Measurements from ENCODE around the gene USF2.

The USF2 gene

DNA sequence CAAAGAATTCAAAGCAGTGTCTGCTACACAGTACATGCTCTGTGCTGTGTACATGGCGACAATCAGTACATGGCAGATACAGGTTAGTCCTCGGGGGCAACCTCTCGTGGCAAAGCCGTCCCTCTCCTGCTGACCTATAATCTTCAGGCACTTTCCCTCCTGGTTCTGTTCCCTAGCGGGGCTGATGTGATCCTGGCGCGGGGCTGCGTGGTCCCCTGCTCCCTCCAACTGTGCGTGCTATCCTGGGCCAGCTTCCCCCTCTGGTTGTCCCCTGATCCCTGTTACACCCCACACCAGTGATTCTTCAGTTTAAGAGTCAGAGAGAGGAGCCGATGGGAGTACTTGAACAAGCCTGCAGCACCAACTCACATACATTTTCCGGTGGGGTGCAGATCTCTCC is 35.3 kb downstream of the USF2 start:
- no peak for DNase-seq

DNA sequence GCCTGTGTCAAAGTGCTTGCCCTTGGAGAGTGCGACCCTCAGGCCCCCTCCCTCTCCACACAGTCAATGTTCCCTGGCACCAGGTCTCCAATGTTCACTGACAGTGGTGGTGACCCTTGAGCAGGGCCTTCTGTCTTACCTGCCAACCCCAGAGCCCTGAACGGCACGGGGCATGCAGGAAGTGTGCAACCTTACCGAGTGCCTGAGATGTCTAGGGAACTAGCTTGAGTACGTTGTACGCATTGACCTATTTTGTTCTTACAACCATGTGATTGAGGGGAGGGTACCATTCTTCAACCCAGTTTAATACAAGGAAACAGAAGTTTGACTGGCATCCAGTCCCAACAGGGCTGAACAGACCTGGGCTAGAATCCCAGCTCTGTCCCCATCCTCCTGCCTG is 36.4 kb downstream of the USF2 start:
- DNase-seq: no peak

DNA sequence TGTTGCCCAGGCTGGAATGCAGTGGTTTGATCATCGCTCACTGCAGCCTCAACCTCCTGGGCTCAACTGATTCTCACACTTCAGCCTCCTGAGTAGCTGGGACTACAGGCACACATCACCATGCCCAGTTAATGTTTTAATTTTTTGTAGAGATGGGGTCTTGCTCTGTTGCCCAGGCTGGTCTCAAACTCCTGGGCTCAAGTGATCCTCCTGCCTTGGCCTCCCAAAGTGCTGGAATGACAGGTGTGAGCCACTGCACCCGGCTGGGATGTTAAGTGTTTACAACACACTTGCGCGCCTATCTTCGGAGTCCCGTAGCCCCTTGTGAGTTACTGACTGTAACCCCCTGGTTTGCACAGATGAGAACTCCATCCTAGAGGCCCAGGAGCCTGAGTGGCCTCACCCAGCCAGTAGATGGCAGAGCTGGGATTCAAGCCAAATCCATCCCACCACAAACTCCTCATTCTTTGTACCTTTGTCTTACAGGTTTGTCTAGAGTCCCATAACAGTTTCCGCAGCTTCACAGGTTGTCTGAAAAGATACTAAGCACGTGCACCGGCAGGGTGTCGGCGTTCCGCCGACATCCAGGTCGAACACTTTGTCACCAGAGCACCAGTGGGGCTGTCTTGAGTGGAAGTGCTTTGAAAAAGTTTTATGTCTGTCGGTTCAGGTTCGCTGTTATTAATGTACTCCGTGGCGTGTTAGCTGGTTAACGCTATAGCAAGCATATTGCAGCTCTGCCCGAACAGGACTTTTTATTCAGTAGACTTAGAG is 37.9 kb downstream of the USF2 start:
- no peak for DNase-seq

- DNase-seq: no peak
Observed at GRCh38 chr19:35307931-35308330, 39.2 kb downstream of the USF2 start.

DNA sequence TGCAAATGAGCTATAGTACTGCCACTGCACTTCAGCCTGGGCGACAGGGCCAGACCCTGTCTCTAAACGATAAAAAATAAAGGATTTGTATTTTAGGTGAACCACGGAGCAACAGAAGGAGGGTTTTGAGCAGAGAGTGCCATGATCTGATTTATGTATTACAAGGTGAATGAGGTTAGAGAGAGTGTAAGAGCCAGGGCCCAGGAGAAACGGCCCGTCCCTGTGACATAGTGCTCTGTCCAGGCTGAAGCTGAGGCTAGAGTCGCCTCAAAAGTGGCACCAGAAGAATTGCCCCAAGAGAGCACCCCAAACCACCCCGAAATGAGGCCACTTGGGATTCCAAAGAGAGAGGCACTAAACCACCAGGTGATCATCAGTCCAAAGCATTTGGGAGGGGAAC is 40.1 kb downstream of the USF2 start:
- DNase-seq: no peak

DNA sequence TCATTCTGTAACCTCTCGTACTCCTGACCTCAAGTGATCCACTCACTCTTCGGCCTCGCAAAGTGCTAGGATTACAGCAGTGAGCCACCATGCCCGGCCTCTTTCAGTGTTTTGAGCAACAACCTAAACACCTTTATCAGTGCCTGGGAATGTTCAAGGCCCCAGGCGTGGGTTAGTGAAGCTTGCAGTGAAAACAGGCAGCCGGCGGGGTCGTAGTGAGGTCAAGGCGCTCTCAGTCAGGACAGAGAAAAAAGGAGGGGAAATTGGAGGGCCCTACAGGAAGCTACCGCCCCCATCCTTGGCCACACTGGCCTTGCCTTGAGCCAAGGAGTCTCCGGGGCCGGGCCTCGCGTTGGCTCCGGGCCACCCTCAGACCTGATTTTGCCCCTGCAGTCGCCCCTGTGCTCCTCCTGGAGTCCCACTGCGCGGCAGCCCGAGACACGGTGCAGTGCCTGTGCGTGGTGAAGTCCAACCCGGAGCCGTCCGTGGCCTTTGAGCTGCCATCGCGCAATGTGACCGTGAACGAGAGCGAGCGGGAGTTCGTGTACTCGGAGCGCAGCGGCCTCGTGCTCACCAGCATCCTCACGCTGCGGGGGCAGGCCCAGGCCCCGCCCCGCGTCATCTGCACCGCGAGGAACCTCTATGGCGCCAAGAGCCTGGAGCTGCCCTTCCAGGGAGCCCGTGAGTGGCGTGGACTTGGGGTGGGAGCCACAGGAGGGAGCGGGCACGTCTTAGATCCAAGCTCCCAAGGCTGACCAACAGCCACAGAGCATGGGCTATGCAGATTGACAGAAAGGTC is 40.9 kb downstream of the USF2 start:
- DNase-seq: no peak

DNA sequence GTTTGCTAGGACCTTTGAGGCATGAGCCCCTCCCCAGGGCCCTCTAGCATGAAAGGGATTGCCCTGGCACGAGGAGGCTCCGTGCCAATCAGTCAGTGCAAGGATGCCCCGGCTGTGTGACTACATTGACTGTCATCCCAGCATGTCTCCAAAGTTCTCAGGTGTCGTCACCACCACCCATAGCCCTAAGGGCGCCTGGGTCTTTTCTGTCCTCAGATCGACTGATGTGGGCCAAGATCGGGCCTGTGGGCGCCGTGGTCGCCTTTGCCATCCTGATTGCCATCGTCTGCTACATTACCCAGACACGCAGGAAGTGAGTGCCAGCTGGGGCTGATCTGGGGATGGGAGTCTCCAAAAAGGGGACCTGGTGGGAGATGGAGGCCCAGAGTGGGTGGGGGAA is 41.6 kb downstream of the USF2 start:
- no peak for DNase-seq

- no peak for DNase-seq
Observed at GRCh38 chr19:35310811-35311465, 42.2 kb downstream of the USF2 start.

GRCh38 chr19:35311901-35312665 is 43.3 kb downstream of the USF2 start:
- no peak for DNase-seq

DNA sequence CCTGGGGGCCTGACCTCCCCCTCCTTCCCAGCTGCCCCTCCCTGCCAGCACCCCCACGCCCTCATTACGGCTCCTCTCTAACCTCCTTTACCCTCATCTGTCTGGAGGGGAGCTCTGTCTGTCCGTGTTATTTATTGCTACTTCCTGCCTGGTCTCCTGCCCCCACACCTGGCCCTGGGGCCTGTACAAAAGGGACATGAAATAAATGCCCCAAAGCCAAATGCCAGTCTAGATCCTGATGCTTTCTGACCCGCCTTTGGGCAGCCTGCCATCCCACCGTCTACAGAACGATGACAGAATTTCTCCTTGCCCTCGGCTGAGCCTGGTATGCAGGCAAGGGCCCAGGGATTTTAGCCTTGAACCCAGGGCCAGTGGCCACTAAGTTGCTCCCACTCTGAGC is 44.8 kb downstream of the USF2 start:
- DNase-seq: no peak

DNA sequence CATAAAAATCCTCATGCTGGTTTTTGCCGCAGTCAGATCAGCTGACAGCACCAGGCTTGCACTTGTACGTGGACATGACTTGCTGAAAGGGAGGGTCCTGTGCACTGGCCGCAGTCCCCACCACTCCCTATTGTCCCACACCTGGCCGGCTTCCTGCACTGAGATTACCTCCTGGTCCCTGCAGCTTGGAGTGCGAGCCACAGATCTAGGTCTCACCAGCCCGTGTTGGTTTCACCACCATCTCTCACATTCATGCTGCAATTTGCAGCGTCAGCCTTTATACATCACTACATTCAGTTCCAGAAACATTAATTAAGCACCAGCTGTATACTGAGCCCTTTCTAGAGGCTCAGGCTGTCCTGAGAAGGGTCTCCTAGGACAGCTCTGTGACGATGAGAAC is 45.3 kb downstream of the USF2 start:
- no peak for DNase-seq

- no peak for DNase-seq
Observed at GRCh38 chr19:35314858-35315470, 46.2 kb downstream of the USF2 start.

DNA sequence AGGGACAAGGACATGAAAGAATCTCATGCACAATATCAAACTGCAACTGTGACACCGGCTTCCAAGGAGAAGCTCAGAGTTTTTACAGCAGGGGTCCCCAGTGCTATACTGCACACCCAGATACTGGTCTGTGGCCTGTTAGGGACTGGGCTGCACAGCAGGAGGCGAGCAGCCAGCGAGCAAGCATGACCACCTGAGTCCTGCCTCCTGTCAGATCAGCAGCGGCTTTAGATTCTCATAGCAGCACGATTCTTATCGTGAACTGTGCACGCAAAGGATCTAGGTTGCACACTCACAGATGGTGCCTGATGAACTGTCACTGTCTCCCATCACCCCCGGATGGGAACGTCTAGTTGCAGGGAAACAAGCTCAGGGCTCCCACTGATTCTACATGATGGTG is 47.1 kb downstream of the USF2 start:
- DNase-seq: no peak

DNA sequence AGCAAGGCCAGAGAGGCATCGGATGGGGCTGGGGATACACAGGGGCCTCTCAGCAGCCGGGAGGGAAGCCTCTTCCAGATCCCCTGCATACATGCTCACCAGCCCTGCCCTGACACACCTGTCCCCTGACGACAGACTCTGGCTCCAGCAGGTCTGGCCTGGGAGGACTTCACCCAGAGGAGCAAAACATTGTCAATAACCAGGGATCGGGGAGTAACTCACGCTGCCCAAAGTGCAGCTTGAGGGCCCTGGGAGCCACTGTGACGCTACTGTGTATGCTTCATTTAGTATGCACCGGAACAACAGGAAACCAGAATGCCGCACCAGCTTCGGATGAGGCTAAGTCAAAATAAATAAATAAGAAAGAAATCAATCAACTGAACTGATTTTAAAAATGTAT is 47.8 kb downstream of the USF2 start:
- no peak for DNase-seq

- no peak for DNase-seq
Observed at GRCh38 chr19:35317464-35318043, 48.8 kb downstream of the USF2 start.

DNA sequence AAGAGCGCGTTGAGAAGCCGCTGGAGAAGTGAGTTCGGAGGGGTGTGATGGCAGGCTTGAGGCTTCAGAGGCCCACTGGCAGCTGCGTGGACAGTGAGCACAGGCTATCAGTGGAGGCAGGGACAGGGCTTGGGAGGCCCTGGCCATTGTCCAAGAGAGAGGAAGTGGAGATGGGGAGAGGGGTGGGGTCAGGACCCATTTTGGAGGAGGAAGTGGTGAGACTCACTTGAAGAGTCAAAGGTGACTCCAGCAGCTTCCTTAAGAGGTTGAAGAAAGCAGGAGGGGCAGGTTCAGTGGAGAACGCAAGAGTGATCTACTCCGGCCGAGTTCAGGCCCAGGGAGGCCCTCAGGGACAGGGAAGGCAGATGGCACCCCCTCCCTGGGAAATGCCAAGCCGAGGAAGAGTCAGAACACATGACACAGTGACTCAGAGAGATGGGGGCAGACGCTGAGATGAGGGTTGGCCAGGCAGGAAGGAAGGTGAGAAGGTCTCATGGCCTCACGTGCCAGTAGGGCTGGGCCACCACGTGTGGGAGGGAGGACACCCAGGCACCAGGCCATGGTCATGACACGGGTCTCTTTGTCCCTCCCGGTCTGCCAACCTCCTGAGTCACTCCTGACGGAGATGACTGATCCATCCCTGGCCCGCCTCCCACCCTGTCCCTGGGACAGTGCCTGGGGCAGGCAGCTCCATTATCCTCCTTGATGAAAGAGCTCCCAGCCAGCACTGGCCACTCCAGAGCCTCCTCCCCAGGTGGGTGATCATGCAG is 50.1 kb downstream of the USF2 start:
- no peak for DNase-seq

DNA sequence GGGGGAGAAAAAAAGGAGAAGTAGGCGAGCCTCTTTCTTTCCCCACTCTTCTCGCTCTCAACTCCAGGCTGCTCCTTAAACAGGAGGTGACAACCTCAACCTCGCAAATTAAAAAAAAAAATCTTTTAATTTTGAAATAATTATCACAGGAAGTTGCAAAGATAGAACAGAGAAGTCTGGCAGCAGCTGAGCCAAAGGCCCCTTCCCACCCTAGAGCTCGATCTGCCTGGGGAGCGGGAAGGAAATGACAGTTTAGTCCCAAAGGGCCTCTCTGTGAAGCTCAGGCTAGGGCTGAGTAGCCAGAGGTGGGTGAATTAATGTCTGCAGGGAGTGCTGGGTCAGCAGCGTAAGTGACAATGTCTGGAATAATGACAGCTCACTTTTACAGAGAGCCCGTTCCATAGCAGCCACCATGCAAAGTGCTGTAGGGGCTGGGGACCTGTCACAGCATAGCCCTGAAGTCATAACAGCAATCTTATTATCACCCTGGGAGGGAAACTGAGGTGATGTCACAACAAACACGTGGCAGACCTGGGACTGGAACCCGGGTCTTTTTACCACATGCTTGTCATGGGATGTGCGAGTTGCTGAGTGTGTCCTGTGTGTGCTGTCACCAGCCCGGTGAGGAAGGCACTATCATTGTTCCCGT is 51.4 kb downstream of the USF2 start:
- no peak for DNase-seq

DNA sequence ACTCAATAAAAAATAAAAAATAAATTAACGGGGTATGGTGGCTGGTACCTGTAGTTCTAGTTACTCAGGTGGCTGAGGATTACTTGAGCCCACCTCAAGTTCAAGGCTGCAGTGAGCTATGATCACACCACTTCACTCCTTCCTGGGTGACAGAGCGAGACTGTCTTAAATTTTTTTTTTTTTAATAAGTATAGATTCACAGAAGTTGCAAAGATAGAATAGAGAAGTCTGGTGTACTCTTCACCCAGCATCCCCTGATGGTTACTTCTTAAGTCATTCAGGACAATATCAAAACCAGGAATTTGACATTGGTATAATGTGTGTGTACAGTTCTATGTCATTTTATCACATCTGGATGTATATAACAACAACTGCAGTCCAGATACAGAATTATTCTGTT is 52.5 kb downstream of the USF2 start:
- DNase-seq: no peak

GRCh38 chr19:35322014-35322413 is 53.3 kb downstream of the USF2 start:
- no peak for DNase-seq

DNA sequence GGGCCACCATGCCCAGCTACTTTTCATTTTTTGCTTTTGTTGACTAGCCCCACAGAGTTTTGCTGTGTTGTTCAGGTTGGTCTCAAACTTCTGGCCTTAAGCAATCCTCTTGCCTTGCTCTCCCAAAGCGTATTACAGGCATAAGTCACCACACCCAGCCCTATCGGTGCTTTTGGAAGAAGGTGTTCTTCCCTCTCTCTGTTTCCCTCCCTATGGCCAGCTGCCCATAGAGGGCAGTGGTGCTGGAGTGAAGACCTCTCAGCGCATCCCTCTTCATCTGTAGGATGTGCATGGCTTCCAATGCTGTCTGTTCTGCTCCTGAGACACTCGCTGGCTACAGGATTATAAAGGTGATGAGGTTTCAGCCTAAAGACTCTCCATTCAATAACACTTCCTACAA is 58.9 kb downstream of the USF2 start:
- no peak for DNase-seq

DNA sequence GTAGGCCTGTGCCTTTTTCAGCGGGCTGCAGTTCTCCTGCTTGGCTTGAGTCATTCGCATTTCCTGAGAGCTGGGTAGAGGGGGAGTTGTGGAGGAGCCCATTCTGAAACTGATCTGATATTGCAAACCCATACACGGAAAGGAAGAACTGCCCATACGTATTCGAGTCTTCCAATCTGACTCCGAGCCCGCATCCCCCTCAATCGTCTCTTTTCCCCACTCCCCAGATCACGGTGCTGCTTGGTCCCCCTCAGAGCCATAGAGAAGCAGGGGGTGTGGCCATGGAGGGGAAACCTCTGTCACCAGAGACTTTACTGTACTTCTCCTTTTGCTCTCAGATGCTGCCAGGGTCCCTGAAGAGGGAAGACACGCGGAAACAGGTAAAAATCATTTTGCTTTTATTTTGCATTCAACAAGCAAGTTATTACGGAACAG is 60.1 kb downstream of the USF2 start, which contains the start of gene CD22:
Gene CD22, plus strand, starts transcription at position 337 of the 435 bp plus-strand sequence. CDS start 2,854 bp downstream, outside the sequence.
- no peak for DNase-seq

All from stimulated activated CD4-positive, alpha-beta T cell treated with anti-CD3 and anti-CD28 coated beads, Interleukin-1b, Interleukin-23, amount 100 ng/mL, for 48 hours (primary cell).